Fibroblast of skin of right biceps (primary cell): ENCODE results near the gene PNP.

Experiments used
- DNase-seq: peaks from one replicate; pipeline ENCODE4 v3.0.0-alpha.2; 2013

The PNP gene

GRCh38 chr14:20455355-20456300, 13.6 kb upstream of the PNP start:
- peak; percentile 19 for DNase-seq

- DNase-seq = no peak
Observed at GRCh38 chr14:20456971-20457370, 12.2 kb upstream of the PNP start.

- no peak for DNase-seq
Observed at GRCh38 chr14:20458031-20458789, 11.0 kb upstream of the PNP start.

GRCh38 chr14:20460458-20461224, 8.6 kb upstream of the PNP start:
- no peak for DNase-seq

GRCh38 chr14:20461225-20462141, 7.7 kb upstream of the PNP start, which contains the start of gene PIP4P1:
Gene PIP4P1 (minus strand): TSS chr14:20461434. CDS start chr14:20461325, 109 bp downstream.
- peak; percentile 100 for DNase-seq

GRCh38 chr14:20468764-20469241, 403 bp upstream of the PNP start:
- DNase-seq = no peak

GRCh38 chr14:20469890-20470602, 840 bp downstream of the PNP start:
- peak; percentile 79 for DNase-seq

GRCh38 chr14:20470603-20470901, 1.3 kb downstream of the PNP start:
- DNase-seq = peak; percentile 16

- no peak for DNase-seq
Observed at GRCh38 chr14:20472536-20473169, 3.4 kb downstream of the PNP start.

GRCh38 chr14:20476776-20477175, 7.6 kb downstream of the PNP start:
- no peak for DNase-seq

GRCh38 chr14:20477211-20477876, 8.1 kb downstream of the PNP start:
- DNase-seq = no peak

GRCh38 chr14:20478894-20479293, 9.7 kb downstream of the PNP start:
- no peak for DNase-seq

GRCh38 chr14:20482382-20482781, 13.2 kb downstream of the PNP start:
- DNase-seq = no peak

GRCh38 chr14:20485900-20486299, 16.7 kb downstream of the PNP start:
- DNase-seq = no peak

- no peak for DNase-seq
Observed at GRCh38 chr14:20486684-20487395, 17.6 kb downstream of the PNP start.

- DNase-seq = no peak
Observed at GRCh38 chr14:20487396-20487725, 18.2 kb downstream of the PNP start.

- DNase-seq = peak; percentile 12
Observed at GRCh38 chr14:20489093-20489994, 20.1 kb downstream of the PNP start.

- DNase-seq = no peak
Observed at GRCh38 chr14:20490563-20490962, 21.4 kb downstream of the PNP start.

GRCh38 chr14:20492486-20492885, 23.3 kb downstream of the PNP start:
- no peak for DNase-seq
